Heart right ventricle (tissue), 16 donors: Measurements from ENCODE around the gene ZNF827. TPM values are rescaled to one million over a fixed set of nuclear protein-coding genes. Genes with fewer than 3 reads are reported as not detected.

ENCODE experiments used
- ATAC-seq, 8 donors: fragments of 200-7000 bp; cut with Tn5 transposase; one replicate each; pipeline ENCODE4 v1.9.1; 2020; ENCODE audit warnings: mild to moderate bottlenecking in 8 of 8, moderate library complexity in 8 of 8, moderate number of reproducible peaks in 1 of 8
- DNase-seq, 2 donors: peaks; one replicate each; pipeline ENCODE4 v3.0.0-alpha.2; 2020
- H3K27ac ChIP-seq, 10 donors: fragments of 200-600 bp; sonication (generic) in 2 of 10; one replicate each; pipeline versions ENCODE4 v1.5.0 to v1.8.0; 2020 to 2022; ENCODE audit warnings: mild to moderate bottlenecking in 3 of 10
- H3K27me3 ChIP-seq, 7 donors: fragments of 200-600 bp; one replicate each; pipeline ENCODE4 v1.8.0; 2021 to 2022; ENCODE audit warnings: mild to moderate bottlenecking in 2 of 7
- H3K36me3 ChIP-seq, 9 donors: fragments of 200-600 bp; sonication (generic) in 1 of 9; one replicate each; pipeline versions ENCODE4 v1.5.0 to v1.8.0; 2020 to 2022; ENCODE audit warnings: mild to moderate bottlenecking in 2 of 9
- H3K4me1 ChIP-seq, 9 donors: fragments of 200-600 bp; sonication (generic) in 1 of 9; one replicate each; pipeline versions ENCODE4 v1.5.0 to v1.8.0; 2020 to 2022; ENCODE audit warnings: mild to moderate bottlenecking in 4 of 9
- H3K4me3 ChIP-seq, 10 donors: fragments of 200-600 bp; sonication (generic) in 2 of 10; one replicate each; pipeline versions ENCODE4 v1.5.0 to v1.8.0; 2020 to 2022; ENCODE audit warnings: mild to moderate bottlenecking in 7 of 10, moderate library complexity in 2 of 10
- H3K9me3 ChIP-seq, 11 donors: fragments of 200-600 bp in 10 of 11; sonication (generic) in 2 of 11; one replicate each; pipeline versions ENCODE4 v1.5.0 to v1.8.0; 2013 to 2022; ENCODE audit warnings: mild to moderate bottlenecking in 2 of 11, control low read depth in 1 of 11, moderate library complexity in 1 of 11
- WGBS, 2 donors: extraction: QIAGEN DNeasy Blood & Tissue Kit; methylation state at CpG; one replicate each; pipeline ENCODE4 v1.1.7; 2013; ENCODE audit warnings: inconsistent platforms in 1 of 2; 5-methylcytosine and 5-hydroxymethylcytosine counted together
- intact Hi-C, 10 donors: fragments of 100-400 bp; cut with DNase I; formaldehyde crosslinking; loops; one replicate each; pipeline versions ENCODE4 v1.11.1 to v1.14.2; 2022
- polyA plus RNA-seq, 2 donors: library from polyadenylated mRNA; stranded (reverse); fragments of 200-250 nt; gene quantifications; one replicate each; pipeline ENCODE4 v1.2.3, GENCODE V29; 2013
- total RNA-seq, 10 donors: library from RNA; stranded (reverse); fragmentation: NEBNext Ultra II Directional in 3 of 10; extraction: Animal tissue kit (Norgen Biotek cat#: 25700) in 3 of 10; gene quantifications; one replicate each; pipeline versions ENCODE4 v1.2.1 to v1.2.4, GENCODE V29; 2021 to 2023
- TF ChIP-seq, protein P1 (sequence below), 9 donors: fragments of 200-600 bp; sonication (generic) in 2 of 9; IDR thresholded peaks; one replicate each; pipeline versions ENCODE4 v1.5.0 to v1.8.0; 2021 to 2022; ENCODE audit warnings: antibody characterized with exemption in 9 of 9, mild to moderate bottlenecking in 5 of 9, moderate library complexity in 1 of 9
- donor health status: Arrhythmogenic right ventricular cardiomyopathy.
- donor health status: ischemic (EF 13 %, LVEDD 7.1; RV severe dilation, severe dysfunction).
- donor health status: healthy with polysubstance abuse.
- donor health status: DM: no; HTN: yes; CAD: no.
- donor health status: DM: no; HTN: no; CAD: no.
- donor health status: ischemic (EF 25% LVEDD 6.9; RV normal size, moderate dysfunction).
- donor health status: ischemic (EF 25% LVEDD 5.7; RV mildly dilated, moderate dysfunction).
- donor health status: healthy.
- donor health status: DM: yes; HTN: yes; CAD: no.
- donor health status: Ischemic cardiomyopathy.
- donor health status: ischemic (EF 35%, LVEDD 5.7; RV mildly dilated, moderate dysfunction).
- donor health status: nonischemic (EF 11% LVEDD 7.7; RV severe dilation, severe dysfunction).
- donor health status: DM: yes; HTN: yes; CAD: no.
- donor health status: PGD.
- donor health status: ischemic (EF 29% LVEDD 5.4; RV normal size, mild dysfunction).
- donor health status: nonischemic (EF 23%, LVEDD 6.1; RV moderate dilation, normal function).

Gene ZNF827
- total and polyA plus RNA-seq, 12 donors = 3.8 to 33.9 (median 19.3) TPM

DNA sequence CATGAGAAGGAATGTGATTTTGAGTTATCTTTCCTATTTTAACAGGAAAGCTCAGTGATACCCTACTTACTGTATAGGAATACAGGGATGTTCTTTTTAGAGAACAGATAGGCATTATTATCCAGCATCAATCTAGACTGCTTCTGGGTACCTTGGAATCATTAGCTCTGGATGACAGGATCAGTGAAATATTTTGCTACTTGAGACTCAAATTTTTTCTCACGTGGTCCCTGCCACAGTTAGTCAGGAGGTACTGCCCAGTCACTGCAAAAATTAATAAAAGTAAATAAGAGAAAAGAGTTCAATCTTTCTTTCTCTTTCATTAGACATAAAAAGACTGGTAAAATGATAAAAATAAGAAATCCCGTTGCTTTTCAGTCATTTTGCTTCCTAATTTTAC lies 5.5 kb downstream of the ZNF827 start:
- ATAC-seq = no peak
- Histone ChIP-seq H3K4me3 (no peak overlapping the region), H3K36me3 (no peaks in the 10 kb centered on the region), H3K9me3 (no peaks in the 10 kb centered on the region), H3K27me3 (peaks cover 0 to 8% (median 0%) of the 10 kb centered on the region in 7 donors), H3K27ac (no peak overlapping the region), H3K4me1 (peaks cover 3 to 46% (median 26%) of the 10 kb centered on the region in 9 donors)
- TF ChIP-seq, protein P1, sequence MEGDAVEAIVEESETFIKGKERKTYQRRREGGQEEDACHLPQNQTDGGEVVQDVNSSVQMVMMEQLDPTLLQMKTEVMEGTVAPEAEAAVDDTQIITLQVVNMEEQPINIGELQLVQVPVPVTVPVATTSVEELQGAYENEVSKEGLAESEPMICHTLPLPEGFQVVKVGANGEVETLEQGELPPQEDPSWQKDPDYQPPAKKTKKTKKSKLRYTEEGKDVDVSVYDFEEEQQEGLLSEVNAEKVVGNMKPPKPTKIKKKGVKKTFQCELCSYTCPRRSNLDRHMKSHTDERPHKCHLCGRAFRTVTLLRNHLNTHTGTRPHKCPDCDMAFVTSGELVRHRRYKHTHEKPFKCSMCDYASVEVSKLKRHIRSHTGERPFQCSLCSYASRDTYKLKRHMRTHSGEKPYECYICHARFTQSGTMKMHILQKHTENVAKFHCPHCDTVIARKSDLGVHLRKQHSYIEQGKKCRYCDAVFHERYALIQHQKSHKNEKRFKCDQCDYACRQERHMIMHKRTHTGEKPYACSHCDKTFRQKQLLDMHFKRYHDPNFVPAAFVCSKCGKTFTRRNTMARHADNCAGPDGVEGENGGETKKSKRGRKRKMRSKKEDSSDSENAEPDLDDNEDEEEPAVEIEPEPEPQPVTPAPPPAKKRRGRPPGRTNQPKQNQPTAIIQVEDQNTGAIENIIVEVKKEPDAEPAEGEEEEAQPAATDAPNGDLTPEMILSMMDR (IDR thresholded peaks at IDR 0.05) = no peak
- no peak for DNase-seq
- 72 to 80% methylated on average over 2 of the region's 2 CpGs for WGBS, 2 donors
- intact Hi-C loops = loop anchor here in 3 of 10 donors (10.0 kb wide), 4 partner anchors 88 to 308 kb away; partner anchors contain the start of gene LSM6 (in 2 of the 3)

DNA sequence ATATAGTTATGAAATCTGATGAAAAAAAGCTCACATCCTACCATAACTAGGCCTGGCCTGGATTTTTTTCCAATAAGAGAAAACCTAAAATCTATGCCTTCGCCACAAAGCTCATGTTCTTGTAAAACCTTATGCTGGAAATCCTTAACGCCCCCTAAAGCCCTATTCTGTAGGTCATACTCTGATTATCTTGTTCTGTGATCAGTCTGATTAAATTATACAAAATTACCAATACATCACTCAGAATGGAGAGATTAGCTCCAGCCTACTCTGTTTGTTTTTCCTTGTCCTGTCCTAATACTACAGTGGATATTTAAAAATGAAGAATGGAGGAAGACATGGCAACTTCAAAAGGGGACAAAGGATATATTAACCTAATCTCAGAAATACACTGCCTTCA lies 7.2 kb downstream of the ZNF827 start:
- H3K4me3 ChIP-seq = no peak overlapping the region
- intact Hi-C loops = loop anchor here in 3 of 10 donors (10.0 kb wide), 4 partner anchors 87 to 307 kb away; partner anchors contain the start of gene LSM6 (in 2 of the 3)
- no peaks in the 10 kb centered on the region for H3K9me3 ChIP-seq
- H3K36me3 ChIP-seq = no peaks in the 10 kb centered on the region
- ATAC-seq (no peak), DNase-seq (no peak)
- peaks cover 0 to 6% (median 0%) of the 10 kb centered on the region in 7 donors for H3K27me3 ChIP-seq
- TF ChIP-seq, protein P1 (IDR thresholded peaks at IDR 0.05) = no peak
- peak overlapping the region in 2 of 10 donors; percentile 40 to 83 for H3K27ac ChIP-seq
- H3K4me1 ChIP-seq = peaks cover 3 to 46% (median 31%) of the 10 kb centered on the region in 9 donors
- 95% methylated on average over 2 of the region's 2 CpGs for WGBS, 2 donors

DNA sequence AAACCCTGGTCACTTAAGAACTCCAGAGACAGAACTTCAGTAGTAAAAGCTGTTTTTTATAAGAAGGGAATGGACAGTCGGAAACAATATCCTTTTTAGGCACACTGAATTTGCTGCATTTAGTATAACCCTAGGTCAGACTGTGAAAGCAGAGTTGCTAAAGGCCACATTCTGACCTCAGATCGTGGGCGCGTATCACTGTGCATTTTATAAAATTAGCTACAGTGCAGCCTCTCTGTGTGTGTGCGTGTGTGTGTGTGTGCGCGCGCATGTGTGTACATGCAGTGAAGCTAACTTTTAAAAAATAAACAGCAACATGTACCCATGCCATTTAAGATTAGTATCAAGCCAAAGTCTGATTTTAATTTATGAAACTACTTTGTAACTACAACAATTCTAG lies 8.0 kb downstream of the ZNF827 start:
- DNase-seq (peak; percentile 20 to 45), ATAC-seq (peak; percentile 29 to 58 (median 52))
- TF ChIP-seq, protein P1 (IDR thresholded peaks at IDR 0.05) = no peak
- Histone ChIP-seq H3K36me3 (no peaks in the 10 kb centered on the region), H3K27me3 (peaks cover 0 to 3% (median 0%) of the 10 kb centered on the region in 7 donors), H3K4me1 (peaks cover 2 to 42% (median 28%) of the 10 kb centered on the region in 9 donors), H3K4me3 (no peak overlapping the region), H3K9me3 (no peaks in the 10 kb centered on the region), H3K27ac (peak overlapping the region in 8 of 10 donors; percentile 31 to 83 (median 43))
- intact Hi-C loops = loop anchor here in 3 of 10 donors (10.0 kb wide), 4 partner anchors 86 to 306 kb away; partner anchors contain the start of gene LSM6 (in 2 of the 3)
- WGBS, 2 donors = 66 to 77% methylated on average over 8 of the region's 8 CpGs

DNA sequence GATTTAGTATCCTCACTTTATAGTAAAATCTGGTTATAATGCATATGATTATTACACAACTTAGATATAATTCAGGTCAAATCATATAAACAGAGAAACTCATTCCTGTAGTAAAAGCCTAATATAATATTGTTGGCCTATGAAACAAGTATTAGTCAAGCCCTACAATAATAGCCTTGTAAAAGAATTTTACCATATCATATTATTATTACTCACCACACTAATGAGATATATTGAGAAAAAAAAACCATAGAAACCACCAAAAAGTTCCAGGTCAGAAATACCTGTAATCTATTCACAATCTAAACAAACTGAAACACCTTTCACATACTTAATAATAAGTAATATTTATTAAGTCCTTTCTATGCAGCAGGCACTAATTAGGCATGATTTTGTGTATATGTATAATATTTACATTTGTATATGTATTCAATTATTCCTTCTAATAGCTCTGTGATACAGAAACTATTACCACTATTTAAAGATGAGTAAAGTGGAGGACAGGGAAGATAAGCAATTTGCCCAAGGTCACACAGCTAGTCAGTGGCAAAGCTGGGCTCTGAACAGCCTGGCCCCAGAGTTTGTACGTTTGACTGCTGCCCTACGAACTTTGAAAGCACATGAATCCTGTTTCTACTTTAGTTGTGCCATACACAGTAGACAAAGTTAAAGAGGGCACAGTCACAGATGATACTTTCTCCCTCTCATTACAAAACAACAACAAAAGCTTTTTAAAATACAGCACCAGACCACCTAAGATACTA lies 9.0 kb downstream of the ZNF827 start:
- Histone ChIP-seq H3K4me1 (peaks cover 0 to 32% (median 19%) of the 10 kb centered on the region in 9 donors), H3K27me3 (no peaks in the 10 kb centered on the region), H3K36me3 (no peaks in the 10 kb centered on the region), H3K27ac (peak overlapping the region; percentile 26 to 83 (median 43)), H3K4me3 (no peak overlapping the region), H3K9me3 (no peaks in the 10 kb centered on the region)
- intact Hi-C loops = loop anchor here in 3 of 10 donors (10.0 kb wide), 4 partner anchors 85 to 305 kb away; partner anchors contain the start of gene LSM6 (in 2 of the 3)
- no peak for DNase-seq
- ATAC-seq = peak in 6 of 8 donors; percentile 18 to 70 (median 36)
- TF ChIP-seq, protein P1 (IDR thresholded peaks at IDR 0.05) = no peak
- 44 to 49% methylated on average over 2 of the region's 2 CpGs for WGBS, 2 donors
